ENCODE results near the gene ABCF2.

ABCF2 gene

DNA sequence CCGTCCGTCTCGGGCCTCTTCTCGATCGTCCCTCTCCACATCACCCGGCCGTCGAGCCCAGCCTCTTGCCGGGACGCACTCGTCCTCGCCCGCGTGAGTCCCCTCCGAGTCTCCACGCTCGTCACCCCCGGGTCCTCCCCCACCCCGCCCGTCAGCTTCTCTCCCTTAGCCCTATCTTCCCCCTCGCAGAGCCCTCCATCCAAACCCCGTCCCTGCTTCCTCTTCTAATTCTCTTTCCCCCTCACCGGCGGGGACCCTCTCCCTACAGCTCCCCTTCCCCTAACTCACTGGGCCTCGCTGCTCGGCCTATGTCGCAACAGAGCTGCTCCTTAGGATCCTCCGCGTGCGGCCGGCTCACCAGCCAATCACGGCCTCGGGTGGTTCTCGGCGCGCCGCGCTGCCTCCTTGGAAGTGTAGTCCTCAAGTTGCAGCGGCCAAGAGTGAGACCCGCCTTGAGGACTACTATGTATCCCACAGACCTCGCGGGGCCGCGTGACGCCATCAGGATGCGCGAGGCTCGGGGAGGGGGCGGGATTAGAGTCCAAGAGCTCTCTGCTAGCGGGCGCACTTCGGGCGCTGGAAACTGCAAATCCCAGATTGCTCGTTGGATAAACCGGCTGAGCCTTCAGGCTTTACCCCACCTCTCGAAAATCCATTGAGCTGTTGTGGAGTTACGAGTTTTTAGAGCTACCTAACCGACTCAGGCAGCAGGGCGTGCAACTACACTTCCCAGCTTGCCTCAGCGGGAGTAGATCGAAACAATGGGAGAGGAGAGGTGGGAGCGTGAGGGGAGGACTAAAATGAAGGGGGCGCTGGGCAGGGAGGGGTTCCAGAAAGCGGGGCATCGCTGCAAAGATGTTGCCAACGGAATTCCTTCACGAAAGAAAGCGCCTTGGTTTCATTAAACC, at the start of gene ABCF2:
ABCF2 (minus strand) TSS at position 331 of the 908 bp plus-strand sequence. CDS start 747 bp downstream, outside the sequence.
- peak; percentile 98 for DNase-seq
- in situ Hi-C loops (cut with MboI; ENCODE audit: low pct_unique_long_range_greater_than_20kb, low sequenced_read_pairs): no loop called here

GRCh38 chr7:151275813-151276577, 49.0 kb upstream of the ABCF2 start:
- DNase-seq: no peak
- in situ Hi-C loops (cut with MboI; ENCODE audit: low pct_unique_long_range_greater_than_20kb, low sequenced_read_pairs): no loop called here

DNA sequence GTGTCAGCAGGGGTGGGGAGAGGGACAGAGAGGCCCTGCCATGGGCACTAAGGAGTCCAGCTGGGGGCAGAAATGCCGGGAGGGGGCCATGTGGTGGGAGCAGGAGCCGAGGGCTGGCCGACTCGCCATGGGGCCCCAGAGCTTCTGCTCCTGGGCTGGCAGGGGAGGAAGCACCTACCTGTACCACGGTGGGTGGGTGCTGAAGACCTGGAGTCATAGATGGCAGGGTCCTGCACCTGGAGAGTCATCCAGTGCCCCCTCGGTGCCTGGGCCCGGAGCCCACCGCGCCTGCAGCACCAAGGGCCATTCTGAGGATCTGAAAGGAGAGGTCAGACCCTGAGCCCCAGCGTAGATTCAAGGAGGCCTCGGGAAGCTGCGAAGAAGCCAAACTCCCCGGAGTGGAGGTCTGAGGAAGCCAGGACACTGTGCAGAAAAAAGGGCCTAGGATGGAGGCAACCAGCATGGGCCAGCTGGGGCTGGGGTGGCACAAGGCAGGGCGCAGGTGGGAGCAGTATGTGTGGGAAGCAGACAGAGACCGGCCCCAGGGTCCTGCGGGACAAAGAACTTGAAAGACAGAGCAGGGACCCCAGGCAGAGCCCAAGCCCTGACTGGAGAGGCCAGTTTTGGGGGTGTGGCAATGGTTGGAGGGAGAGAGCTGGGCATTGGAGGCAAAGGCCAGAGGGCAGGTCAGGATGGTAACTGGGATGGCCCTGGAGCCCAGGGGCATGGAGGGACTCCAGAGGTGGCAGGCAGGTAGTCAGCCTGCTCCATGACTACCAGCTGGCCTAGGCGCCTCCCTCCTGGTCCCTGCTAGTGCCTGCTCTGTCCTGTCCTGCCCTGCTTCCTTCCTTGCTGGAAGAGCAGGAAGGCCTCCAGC, 48.2 kb upstream of the ABCF2 start:
- DNase-seq: no peak
- in situ Hi-C loops (cut with MboI; ENCODE audit: low pct_unique_long_range_greater_than_20kb, low sequenced_read_pairs): no loop called here

DNA sequence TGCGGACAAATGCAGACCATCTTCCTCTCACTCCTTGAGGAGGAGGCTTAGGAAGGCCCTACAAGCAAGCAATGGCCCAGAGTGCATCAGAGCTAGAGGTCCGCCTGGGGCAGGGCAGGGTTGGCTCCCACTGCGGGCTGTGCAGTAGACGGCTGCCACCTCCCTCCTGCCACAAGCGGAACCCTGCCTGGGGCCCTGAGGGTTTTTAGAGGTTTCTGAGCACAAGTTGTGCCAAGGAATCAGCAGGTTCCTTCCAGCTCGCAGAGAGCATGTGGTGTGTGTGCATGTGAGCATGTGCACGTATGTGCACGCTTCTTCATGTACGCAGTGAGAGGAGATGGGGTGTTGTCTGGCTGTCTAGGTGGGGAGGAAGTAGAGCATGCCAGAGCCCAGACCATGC, 47.4 kb upstream of the ABCF2 start:
- in situ Hi-C loops (cut with MboI; ENCODE audit: low pct_unique_long_range_greater_than_20kb, low sequenced_read_pairs): no loop called here
- no peak for DNase-seq

DNA sequence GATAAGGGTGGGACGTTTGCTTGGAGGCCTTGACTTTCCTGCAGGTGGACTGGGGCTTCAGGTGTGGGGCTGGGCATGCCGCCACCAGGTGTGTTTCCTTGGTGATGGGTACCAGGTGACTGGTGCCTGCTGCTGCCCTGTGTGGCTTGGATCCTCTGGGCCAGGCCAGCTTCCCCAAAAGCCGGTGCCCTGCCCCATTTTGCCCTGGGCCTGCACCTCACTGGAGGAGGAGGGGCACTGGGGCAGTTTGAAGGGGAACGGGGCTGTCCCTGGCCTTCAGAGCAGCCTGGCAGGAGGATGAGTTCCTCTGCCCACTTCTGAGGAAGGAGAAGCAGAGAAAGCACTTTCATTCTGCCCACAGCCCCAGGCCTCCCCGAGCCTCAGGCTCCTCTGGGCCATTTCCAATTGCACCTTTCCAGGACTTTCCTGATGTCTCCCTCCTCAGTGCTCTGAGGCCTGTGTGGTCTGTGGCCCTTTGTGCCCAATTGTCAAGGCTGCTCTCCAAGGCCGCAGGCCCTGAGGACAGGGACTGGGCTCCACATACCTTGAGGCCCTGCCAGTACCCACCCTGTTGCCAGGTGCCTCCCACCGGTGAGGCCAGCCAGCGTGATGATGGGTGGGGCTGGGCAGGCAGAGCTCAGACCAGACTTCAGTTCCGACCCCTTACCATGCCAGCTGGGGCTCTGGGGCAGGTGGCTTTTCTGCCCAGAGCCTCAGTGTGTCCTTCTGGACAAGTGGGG, 46.8 kb upstream of the ABCF2 start:
- no peak for DNase-seq
- in situ Hi-C loops (cut with MboI; ENCODE audit: low pct_unique_long_range_greater_than_20kb, low sequenced_read_pairs): no loop called here

GRCh38 chr7:151272877-151273276, 45.9 kb upstream of the ABCF2 start:
- in situ Hi-C loops (cut with MboI; ENCODE audit: low pct_unique_long_range_greater_than_20kb, low sequenced_read_pairs): no loop called here
- DNase-seq: no peak

- in situ Hi-C loops (cut with MboI; ENCODE audit: low pct_unique_long_range_greater_than_20kb, low sequenced_read_pairs): no loop called here
- DNase-seq: no peak
Observed at GRCh38 chr7:151272405-151272804, 45.4 kb upstream of the ABCF2 start.

DNA sequence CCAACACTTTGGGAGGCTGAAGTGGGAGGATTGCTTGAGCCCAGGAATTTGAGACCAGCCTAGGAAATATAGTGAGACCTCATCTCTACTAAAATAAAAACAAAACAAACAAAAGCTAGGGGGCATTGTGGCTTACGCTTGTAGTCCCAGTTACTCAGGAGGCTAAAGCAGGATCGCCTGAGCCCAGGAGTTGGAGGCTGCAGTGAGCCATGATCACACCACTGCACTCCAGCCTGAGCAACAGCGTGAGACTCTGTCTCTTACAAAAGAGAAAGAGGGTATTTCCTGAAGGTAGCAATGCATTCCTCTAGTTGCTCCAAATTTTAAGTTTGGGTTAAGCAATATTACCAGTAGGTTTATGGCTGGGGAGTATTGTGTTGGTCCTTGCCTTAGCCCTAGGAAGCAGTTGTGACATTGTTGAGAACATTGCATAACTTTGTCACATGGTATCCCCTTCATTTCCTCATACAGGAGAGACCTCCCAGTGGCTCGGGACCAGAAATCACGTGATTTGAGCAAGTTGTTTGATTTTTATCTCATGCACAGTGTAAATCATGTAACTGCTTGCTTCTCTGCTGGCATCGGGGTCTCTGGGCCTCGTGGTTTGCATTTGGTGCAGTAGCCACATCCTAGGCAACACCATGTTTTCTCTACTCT, 44.8 kb upstream of the ABCF2 start:
- in situ Hi-C loops (cut with MboI; ENCODE audit: low pct_unique_long_range_greater_than_20kb, low sequenced_read_pairs): no loop called here

DNA sequence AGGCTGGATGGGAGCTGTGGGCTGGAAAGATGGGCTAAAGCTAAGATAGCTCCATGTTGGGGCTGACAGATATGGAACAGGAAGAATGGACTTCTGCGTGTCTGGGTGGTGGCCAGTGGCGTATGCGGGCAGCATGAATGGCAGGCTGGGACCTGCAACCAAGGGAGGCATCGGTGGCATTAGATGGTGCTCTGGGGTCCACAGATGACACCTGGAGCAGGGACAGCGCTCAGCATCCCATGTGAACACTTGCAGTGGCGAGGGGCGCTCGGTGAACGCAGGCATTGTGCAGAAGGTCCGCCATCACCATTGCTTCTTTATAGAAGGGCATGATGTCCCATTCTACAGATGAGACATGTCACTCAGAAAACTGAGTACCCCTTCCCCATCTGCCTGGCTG, 42.5 kb upstream of the ABCF2 start:
- in situ Hi-C loops (cut with MboI; ENCODE audit: low pct_unique_long_range_greater_than_20kb, low sequenced_read_pairs): no loop called here
- DNase-seq: no peak

More for the DNA sequence above, 44.8 kb upstream of the ABCF2 start:
- DNase-seq: peak; percentile 82

GRCh38 chr7:151265351-151265931, 38.4 kb upstream of the ABCF2 start:
- DNase-seq: no peak
- in situ Hi-C loops (cut with MboI; ENCODE audit: low pct_unique_long_range_greater_than_20kb, low sequenced_read_pairs): no loop called here

DNA sequence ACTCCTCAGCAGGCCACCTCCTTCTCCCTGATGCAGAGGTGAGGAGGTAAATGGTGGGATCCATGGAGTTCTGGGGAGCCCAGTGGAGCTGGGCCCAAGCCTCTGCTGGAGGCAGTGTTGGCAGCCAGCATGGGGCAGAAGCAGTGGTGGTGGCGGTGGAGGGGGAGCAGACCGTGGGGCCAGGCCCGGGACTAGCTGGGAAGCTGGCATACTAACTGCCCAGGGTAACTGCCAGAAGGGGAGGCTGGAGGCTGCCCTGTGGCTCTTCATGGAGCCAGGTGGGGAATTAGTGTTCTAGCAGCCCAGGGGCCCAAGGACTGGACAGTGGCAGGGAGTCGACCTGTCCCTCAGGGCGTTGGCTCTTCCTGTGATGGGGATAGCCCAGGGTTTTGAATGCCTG, 37.6 kb upstream of the ABCF2 start:
- DNase-seq: no peak
- in situ Hi-C loops (cut with MboI; ENCODE audit: low pct_unique_long_range_greater_than_20kb, low sequenced_read_pairs): no loop called here

DNA sequence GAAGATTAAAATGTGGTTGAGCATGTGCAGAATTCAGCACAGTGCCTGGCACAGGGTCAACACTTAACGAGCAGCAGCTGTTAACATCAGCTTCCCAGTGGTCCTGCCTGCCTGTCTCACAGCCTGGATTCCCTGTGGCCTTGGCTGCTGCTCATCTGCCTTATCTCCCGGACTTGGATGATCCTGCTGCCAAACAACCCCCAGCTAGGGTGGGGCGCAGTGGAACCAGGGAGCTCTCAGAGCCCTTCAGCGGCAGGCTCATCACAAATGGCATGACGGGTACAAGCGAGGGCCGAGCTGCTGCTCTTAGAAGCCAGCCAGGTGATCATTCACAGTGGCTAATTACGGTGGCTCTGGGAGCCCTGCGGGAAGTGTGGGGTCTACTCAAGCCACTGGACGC, 34.5 kb upstream of the ABCF2 start:
- in situ Hi-C loops (cut with MboI; ENCODE audit: low pct_unique_long_range_greater_than_20kb, low sequenced_read_pairs): no loop called here
- no peak for DNase-seq

DNA sequence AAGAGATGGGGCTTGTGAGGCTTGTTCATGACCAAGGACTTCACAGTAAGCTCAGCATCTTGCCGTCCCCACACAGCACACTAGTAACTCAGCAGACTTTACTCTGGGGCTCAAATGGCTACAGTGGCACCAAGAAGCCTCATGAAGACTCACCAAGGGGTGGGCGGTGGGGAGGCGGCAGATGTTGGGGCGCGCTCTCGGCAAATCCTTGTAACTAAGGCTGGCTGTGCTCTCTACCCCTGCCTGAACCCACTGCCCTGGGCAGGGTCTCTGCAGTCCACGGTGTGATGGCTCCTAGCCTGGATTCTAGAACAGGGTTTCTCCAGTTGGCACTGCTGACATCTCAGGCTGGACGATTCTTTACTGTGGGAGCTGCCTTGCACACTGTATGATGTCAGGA, 33.9 kb upstream of the ABCF2 start:
- DNase-seq: no peak
- in situ Hi-C loops (cut with MboI; ENCODE audit: low pct_unique_long_range_greater_than_20kb, low sequenced_read_pairs): no loop called here

- DNase-seq: no peak
- in situ Hi-C loops (cut with MboI; ENCODE audit: low pct_unique_long_range_greater_than_20kb, low sequenced_read_pairs): no loop called here
Observed at GRCh38 chr7:151260471-151260870, 33.5 kb upstream of the ABCF2 start.

GRCh38 chr7:151257990-151258389, 31.0 kb upstream of the ABCF2 start:
- in situ Hi-C loops (cut with MboI; ENCODE audit: low pct_unique_long_range_greater_than_20kb, low sequenced_read_pairs): no loop called here
- DNase-seq: no peak

GRCh38 chr7:151256410-151257045, 29.5 kb upstream of the ABCF2 start:
- no peak for DNase-seq
- in situ Hi-C loops (cut with MboI; ENCODE audit: low pct_unique_long_range_greater_than_20kb, low sequenced_read_pairs): no loop called here

DNA sequence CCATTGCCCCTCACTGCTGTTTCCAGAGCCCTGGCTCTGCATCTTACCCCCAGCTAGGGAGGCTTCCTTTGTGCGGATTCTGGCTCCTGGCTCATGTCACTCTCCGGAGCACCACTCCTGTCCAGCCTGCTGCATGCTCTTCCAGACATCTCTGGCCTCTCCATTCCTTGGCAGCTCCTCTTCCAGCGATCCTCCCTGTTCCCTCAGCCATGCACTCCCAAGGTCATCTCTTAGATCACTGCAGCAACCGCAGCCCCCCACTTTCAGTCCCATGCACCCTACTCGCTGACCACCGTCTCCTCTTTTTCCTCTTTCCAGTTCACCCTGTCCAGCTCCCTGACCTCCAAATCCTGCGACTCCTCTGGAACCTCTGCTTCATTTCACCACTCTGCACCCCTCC, 28.4 kb upstream of the ABCF2 start:
- DNase-seq: no peak
- in situ Hi-C loops (cut with MboI; ENCODE audit: low pct_unique_long_range_greater_than_20kb, low sequenced_read_pairs): no loop called here

DNA sequence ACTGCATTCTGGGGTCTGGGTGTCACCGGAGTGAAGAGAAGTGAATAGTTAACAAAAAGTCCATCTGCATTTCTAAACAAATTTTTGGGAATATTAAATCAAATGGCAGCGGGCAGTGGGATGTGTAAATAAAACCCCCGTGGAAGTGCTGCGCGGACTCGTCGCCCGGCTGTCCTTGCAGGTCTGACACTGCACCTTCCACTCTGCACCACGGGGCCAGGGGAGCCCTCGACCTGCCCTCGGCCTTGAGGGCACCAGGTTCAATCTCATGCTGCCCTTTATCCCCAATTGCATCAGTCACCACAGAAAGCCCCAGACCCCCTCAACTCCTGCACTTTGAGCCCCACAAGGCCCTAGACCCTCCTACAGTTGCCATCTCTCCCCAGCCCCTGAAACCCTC, 27.8 kb upstream of the ABCF2 start:
- in situ Hi-C loops (cut with MboI; ENCODE audit: low pct_unique_long_range_greater_than_20kb, low sequenced_read_pairs): no loop called here
- DNase-seq: no peak

All from KBM-7 (cell line).